MM.1S (cell line): ENCODE measurements around the gene STARD4.

Experiments
- CTCF ChIP-seq: fragments of 300-600 bp; sonication (generic); IDR thresholded peaks from 2 replicates; pipeline ENCODE4 v1.5.1; 2016; ENCODE audit warnings: antibody characterized with exemption, low read length, mixed read lengths
- EZH2 ChIP-seq: fragments of 300-600 bp; sonication (generic); optimal IDR thresholded peaks from 2 replicates; pipeline ENCODE3; 2017; ENCODE audit warnings: low read depth, mild to moderate bottlenecking, antibody characterized with exemption, low read length, mixed read lengths

- TF ChIP-seq CTCF (no peak), EZH2 (no peak)
Observed at GRCh38 chr5:111502956-111503355, 9.4 kb downstream of the STARD4 start.
